PC-9 (cell line): ENCODE measurements around the gene ZFHX3.

Experiments used
- EZH2 ChIP-seq: fragments of 200-600 bp; sonication (generic); IDR thresholded peaks from 2 replicates; pipeline ENCODE4 v1.8.0; 2017; ENCODE audit warnings: antibody characterized with exemption, low read depth
- TF ChIP-seq, protein P1 (sequence below): fragments of 200-600 bp; sonication (generic); conservative IDR thresholded peaks from 2 replicates; pipeline ENCODE4 v1.6.1; 2017; ENCODE audit warnings: mixed run types, antibody characterized with exemption, mild to moderate bottlenecking, moderate library complexity

DNA sequence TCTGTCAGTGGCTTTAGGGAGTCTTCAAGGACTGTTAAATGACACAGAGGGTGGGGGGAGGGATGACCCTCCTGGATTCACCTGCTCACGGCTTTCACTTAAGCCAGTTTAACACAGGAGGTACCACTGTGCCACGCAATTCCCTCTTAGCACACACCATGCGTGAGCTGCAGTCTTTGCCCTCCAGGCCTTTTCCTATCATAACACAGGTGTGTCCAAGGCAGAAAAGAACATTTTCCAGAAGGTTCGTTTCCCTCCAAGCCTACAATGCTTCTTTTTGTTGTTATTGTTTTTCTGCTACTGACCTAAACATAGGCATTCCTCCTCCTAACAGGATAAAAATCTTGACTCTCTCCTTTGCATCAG, 1.1 kb downstream of the ZFHX3 start:
- TF ChIP-seq, protein P1, sequence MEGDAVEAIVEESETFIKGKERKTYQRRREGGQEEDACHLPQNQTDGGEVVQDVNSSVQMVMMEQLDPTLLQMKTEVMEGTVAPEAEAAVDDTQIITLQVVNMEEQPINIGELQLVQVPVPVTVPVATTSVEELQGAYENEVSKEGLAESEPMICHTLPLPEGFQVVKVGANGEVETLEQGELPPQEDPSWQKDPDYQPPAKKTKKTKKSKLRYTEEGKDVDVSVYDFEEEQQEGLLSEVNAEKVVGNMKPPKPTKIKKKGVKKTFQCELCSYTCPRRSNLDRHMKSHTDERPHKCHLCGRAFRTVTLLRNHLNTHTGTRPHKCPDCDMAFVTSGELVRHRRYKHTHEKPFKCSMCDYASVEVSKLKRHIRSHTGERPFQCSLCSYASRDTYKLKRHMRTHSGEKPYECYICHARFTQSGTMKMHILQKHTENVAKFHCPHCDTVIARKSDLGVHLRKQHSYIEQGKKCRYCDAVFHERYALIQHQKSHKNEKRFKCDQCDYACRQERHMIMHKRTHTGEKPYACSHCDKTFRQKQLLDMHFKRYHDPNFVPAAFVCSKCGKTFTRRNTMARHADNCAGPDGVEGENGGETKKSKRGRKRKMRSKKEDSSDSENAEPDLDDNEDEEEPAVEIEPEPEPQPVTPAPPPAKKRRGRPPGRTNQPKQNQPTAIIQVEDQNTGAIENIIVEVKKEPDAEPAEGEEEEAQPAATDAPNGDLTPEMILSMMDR = no peak
- TF ChIP-seq EZH2 = no peak
